ENCODE results near the gene HAPLN3. TPM values are rescaled to one million over a fixed set of nuclear protein-coding genes. Genes with fewer than 3 reads are reported as not detected.

The HAPLN3 gene
- total RNA-seq, 2 donors from 2014 or later, result 3.3 to 7.2 TPM

DNA sequence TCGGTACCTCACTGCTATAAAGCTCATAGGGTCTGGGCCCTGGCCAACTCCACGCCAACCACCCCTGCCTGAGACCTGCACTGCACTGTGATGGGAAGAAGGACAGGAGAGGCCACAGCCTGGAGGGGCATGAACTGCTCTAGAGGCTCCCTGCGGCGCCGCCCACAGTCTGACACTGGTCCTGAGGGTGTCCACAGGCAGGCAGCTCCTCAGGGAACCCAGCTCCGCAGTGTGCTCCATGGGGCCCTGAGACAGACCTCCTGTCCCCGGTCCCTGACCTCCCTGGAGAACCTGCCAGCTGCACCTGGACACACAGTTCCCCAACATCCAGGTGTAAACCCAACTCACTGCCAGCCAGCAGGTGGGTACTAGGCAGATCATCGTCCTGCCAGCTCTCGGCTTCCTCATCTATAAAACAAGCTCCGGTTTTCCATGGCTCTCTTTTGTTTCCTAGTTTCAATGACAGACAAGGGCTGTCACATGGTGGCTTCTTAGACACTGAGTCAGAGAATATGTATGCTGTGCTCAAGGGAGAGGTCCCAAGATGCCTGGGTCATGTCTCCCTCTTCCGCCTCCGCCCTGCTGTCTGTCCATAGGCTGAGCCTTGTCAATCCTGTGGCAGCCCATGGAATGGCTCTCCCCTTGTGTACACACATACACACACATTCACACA is 5.1 kb upstream of the HAPLN3 start:
- ATAC-seq (peak in 1 of 2 donors; percentile 21), DNase-seq (no peak)
- intact Hi-C loops (cut with DNase I), result loop anchor here in 1 of 2 donors (5.0 kb wide), 1 partner anchor 277 kb away; no protein-coding TSS in a partner anchor

- intact Hi-C loops (cut with DNase I), result loop anchor here in 1 of 2 donors (10.0 kb wide), 1 partner anchor 274 kb away; the partner anchor contains the start of gene AEN
- DNase-seq (no peak), ATAC-seq (no peak)
Observed at GRCh38 chr15:88899251-88899650, 3.9 kb upstream of the HAPLN3 start.

- no peak for DNase-seq
- no peak for ATAC-seq
- intact Hi-C loops (cut with DNase I), result loop anchor here in 1 of 2 donors (10.0 kb wide), 1 partner anchor 274 kb away; the partner anchor contains the start of gene AEN
Observed at GRCh38 chr15:88898736-88899135, 3.4 kb upstream of the HAPLN3 start.

- ATAC-seq (peak; percentile 86 to 91), DNase-seq (peak; percentile 85)
- intact Hi-C loops (cut with DNase I), result loop anchor here in 1 of 2 donors (10.0 kb wide), 1 partner anchor 273 kb away; the partner anchor contains the start of gene AEN
Observed at GRCh38 chr15:88897456-88898194, 2.3 kb upstream of the HAPLN3 start.

- intact Hi-C loops (cut with DNase I), result loop anchor here in 1 of 2 donors (10.0 kb wide), 1 partner anchor 272 kb away; the partner anchor contains the start of gene AEN
- no peak for ATAC-seq
- no peak for DNase-seq
Observed at GRCh38 chr15:88897142-88897455, 1.8 kb upstream of the HAPLN3 start.

- ATAC-seq (peak in 1 of 2 donors; percentile 2), DNase-seq (peak; percentile 54)
- intact Hi-C loops (cut with DNase I), result loop anchor here in 1 of 2 donors (10.0 kb wide), 1 partner anchor 272 kb away; the partner anchor contains the start of gene AEN
Observed at GRCh38 chr15:88896333-88897033, 1.1 kb upstream of the HAPLN3 start.

DNA sequence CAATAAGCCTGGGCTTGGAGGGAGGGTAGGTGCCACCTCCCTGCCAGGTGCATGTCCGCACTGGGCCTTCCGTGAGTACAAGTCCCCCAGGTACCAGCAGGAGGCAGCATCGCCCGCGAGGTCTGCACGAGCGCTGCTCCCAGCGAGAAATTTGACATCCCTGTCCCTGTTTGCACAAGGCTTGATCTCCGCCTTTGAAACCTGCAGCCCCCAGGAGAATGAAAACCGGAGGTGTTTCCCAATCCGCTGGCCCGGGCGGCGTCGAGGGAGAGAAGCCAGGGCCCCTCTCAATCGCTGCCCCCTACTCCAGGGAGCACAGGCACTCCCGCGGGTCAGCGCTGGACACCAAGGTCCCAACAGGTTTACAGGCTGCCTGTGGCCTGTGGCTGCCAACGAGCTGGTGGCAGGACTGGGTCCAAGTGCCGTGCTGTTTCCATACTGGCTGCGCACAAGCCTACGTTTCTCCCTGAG is 961 bp downstream of the HAPLN3 start:
- intact Hi-C loops (cut with DNase I), result loop anchor here (5.0 to 10.0 kb wide), 2 partner anchors 270 to 298 kb away; partner anchors contain the start of gene AEN (in 1 of the 2)
- DNase-seq, result peak; percentile 61
- peak; percentile 13 to 22 for ATAC-seq

GRCh38 chr15:88891540-88892254 is 3.6 kb downstream of the HAPLN3 start:
- intact Hi-C loops (cut with DNase I), result loop anchor here (5.0 to 10.0 kb wide), 2 partner anchors 267 to 301 kb away; partner anchors contain the start of gene AEN (in 1 of the 2)
- ATAC-seq, result no peak

DNA sequence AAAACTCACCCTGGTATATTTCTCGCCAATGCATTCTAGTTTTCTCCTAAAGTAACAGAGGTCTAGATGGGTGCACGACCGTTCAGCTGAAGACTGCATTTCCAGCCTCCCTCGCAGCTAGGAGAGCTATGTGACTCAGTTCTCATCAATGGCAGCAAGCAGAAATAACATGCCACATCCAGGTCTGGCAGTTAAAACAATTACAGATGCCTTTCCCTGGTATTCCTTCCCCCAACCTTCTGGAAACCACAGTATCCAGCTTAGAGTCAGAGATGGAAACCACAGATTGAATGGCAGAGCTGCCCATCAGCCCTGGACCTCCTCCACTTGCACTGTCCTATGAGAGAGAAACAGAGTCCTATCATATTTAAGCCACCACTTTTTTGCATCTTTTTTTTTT is 4.8 kb downstream of the HAPLN3 start:
- DNase-seq (no peak), ATAC-seq (no peak)
- intact Hi-C loops (cut with DNase I), result loop anchor here (5.0 to 10.0 kb wide), 2 partner anchors 266 to 302 kb away; partner anchors contain the start of gene AEN (in 1 of the 2)

More at GRCh38 chr15:88891540-88892254, 3.6 kb downstream of the HAPLN3 start:
- no peak for DNase-seq

GRCh38 chr15:88888719-88889118 is 6.6 kb downstream of the HAPLN3 start:
- ATAC-seq (no peak), DNase-seq (no peak)
- intact Hi-C loops (cut with DNase I), result no loop called here

DNA sequence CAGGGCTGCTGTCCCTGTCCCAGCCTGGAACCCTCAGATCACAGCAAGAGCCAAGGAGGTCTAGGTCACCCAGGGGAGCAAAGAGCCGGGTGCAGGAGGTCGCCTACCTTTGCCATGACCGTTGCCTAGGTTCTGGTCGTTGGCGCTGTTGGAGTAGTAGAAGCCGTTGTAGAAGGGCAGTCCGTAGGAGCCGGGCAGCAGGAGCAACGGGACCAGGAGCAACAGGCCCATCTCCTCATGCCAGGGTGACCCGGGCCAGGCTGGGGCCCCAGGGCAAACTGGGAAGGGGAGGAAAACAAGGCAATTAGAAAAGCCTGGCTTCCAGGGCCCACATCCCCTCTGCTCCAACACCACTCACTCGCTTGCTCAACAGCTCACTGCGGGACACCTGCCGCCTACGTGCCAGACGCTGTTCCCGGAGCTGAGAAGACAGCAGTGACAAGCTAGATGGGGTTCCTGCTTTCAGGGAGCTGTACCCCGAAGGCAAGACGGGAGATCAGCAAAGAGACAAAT is 8.2 kb downstream of the HAPLN3 start:
- ATAC-seq (no peak), DNase-seq (no peak)
- intact Hi-C loops (cut with DNase I), result no loop called here

GRCh38 chr15:88882785-88883184 is 12.6 kb downstream of the HAPLN3 start:
- ATAC-seq, result peak in 1 of 2 donors; percentile 20
- DNase-seq, result no peak
- intact Hi-C loops (cut with DNase I), result no loop called here

DNA sequence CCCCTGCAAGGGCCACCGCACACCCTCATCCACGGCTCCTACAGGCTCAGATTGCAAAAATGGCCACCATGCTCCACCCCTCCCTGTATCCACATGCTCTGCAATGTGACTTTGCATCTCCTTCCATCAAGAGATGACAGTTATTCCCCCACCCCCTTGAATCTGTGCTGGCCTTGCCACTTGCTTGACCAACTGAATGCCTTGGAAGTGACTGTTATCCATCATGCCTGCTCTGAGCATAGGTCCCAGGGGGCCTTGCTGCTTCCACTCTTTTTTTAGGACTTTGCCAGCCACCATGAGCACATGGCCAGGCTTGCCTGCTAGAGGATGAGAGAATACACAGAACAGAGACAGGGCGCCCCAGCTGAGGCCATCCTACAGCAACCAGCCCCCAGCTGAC is 13.6 kb downstream of the HAPLN3 start:
- intact Hi-C loops (cut with DNase I), result no loop called here
- ATAC-seq, result no peak
- no peak for DNase-seq

- intact Hi-C loops (cut with DNase I), result no loop called here
- no peak for ATAC-seq
- DNase-seq, result no peak
Observed at GRCh38 chr15:88880944-88881740, 14.2 kb downstream of the HAPLN3 start.

DNA sequence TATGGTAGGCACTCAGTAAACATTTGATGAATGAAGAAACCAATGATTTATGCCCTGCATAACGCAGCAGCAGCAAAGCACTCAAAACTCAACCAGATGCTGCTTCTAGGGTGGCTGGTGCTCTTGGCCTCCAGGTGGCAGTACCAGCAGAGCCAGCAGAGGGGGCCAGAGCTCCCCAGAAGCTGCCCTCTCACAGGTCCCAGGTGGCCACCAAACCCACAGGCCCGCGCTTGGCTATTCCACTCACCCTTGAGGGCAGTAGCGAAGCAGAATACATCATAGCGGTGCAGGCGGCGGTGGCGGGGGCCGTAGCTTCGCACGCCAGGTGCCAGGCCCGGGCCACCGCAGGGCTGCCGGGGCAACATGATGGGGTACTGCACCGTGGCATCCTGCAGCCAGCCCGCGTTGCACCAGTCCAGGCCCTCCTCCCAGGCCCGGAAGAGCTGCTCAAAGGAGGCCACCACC is 16.6 kb downstream of the HAPLN3 start:
- ATAC-seq, result peak in 1 of 2 donors; percentile 31
- DNase-seq, result no peak
- intact Hi-C loops (cut with DNase I), result no loop called here

DNA sequence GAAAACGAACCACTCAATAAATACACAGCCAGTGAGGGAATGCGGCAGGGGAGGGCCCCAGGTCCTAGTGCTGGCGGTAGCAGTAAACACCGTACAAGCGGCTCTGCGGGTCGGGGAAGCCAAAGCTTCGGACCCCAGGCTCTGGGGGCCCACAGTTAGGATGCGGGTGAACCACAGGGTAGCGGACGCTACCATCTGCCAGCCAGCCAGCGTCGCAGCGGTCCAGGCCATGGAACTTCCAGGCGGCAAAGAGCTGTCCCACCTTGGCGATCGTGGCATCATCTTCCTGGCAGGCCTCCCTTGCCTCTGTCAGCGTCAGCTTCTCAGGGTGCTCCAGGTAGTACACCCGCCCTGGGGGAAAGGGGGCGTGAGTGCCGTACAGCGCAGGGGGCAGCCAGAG is 17.4 kb downstream of the HAPLN3 start:
- ATAC-seq (no peak), DNase-seq (no peak)
- intact Hi-C loops (cut with DNase I), result no loop called here

GRCh38 chr15:88877415-88877814 is 17.9 kb downstream of the HAPLN3 start:
- DNase-seq, result no peak
- no peak for ATAC-seq
- intact Hi-C loops (cut with DNase I), result no loop called here
